OCI-LY1 (cell line): Measurements from ENCODE around the gene BABAM2.

Source experiments
- H2AFZ ChIP-seq: fragments of 200-600 bp; sonication (generic), shearing (Covaris generic); 2 replicates; pipeline ENCODE4 v1.6.0; 2014; ENCODE audit warnings: antibody characterized with exemption, mild to moderate bottlenecking, low read length
- H3F3A ChIP-seq: fragments of 200-600 bp; sonication (generic), shearing (Covaris generic); 2 replicates; pipeline ENCODE4 v1.6.0; 2014; ENCODE audit warnings: mild to moderate bottlenecking, antibody characterized with exemption, low read length, moderate library complexity; ENCODE audit not compliant: insufficient read depth
- H3K27ac ChIP-seq: fragments of 200-600 bp; sonication (generic); 2 replicates; pipeline ENCODE4 v1.5.1; 2014; ENCODE audit warnings: low read length, mixed run types, mild to moderate bottlenecking, low read depth; ENCODE audit not compliant: poor library complexity, severe bottlenecking
- H3K27me3 ChIP-seq: fragments of 200-600 bp; sonication (generic); 2 replicates; pipeline ENCODE4 v1.6.0; 2014; ENCODE audit warnings: antibody characterized with exemption, mild to moderate bottlenecking, low read length, moderate library complexity; ENCODE audit not compliant: insufficient read depth
- H3K36me3 ChIP-seq: fragments of 200-600 bp; sonication (generic); 2 replicates; pipeline ENCODE4 v1.6.1; 2014; ENCODE audit warnings: mild to moderate bottlenecking, antibody characterized with exemption, low read length, moderate library complexity, mixed read lengths; ENCODE audit not compliant: insufficient read depth
- H3K4me1 ChIP-seq: fragments of 200-600 bp; sonication (generic); 2 replicates; pipeline ENCODE4 v1.5.1; 2014; ENCODE audit warnings: mild to moderate bottlenecking, low read length, moderate library complexity; ENCODE audit not compliant: insufficient read depth, severe bottlenecking
- H3K4me2 ChIP-seq: fragments of 200-600 bp; sonication (generic), shearing (Covaris generic); 2 replicates; pipeline ENCODE4 v1.6.1; 2014; ENCODE audit warnings: low read length
- H3K4me3 ChIP-seq: fragments of 200-600 bp; sonication (generic); 2 replicates; pipeline ENCODE4 v1.5.1; 2014; ENCODE audit warnings: low read length, low read depth, mild to moderate bottlenecking, mixed read lengths; ENCODE audit not compliant: poor library complexity, severe bottlenecking
- H3K79me2 ChIP-seq: fragments of 200-600 bp; shearing (Covaris generic); 2 replicates; pipeline ENCODE4 v1.6.1; 2016; ENCODE audit warnings: mixed run types, low read length, mixed read lengths; ENCODE audit not compliant: insufficient read depth
- H3K9ac ChIP-seq: fragments of 200-600 bp; sonication (generic), shearing (Covaris generic); 2 replicates; pipeline ENCODE4 v1.6.1; 2014; ENCODE audit warnings: mild to moderate bottlenecking, low read length, mixed read lengths
- H3K9me2 ChIP-seq: fragments of 200-600 bp; sonication (generic), shearing (Covaris generic); 2 replicates; pipeline ENCODE4 v1.6.1; 2014; ENCODE audit warnings: low read depth, mild to moderate bottlenecking, low read length, mixed read lengths
- H3K9me3 ChIP-seq: fragments of 200-600 bp; shearing (Covaris generic); 2 replicates; pipeline ENCODE4 v1.6.1; 2014; ENCODE audit warnings: low read length, mixed read lengths
- H4K20me1 ChIP-seq: fragments of 200-600 bp; sonication (generic), shearing (Covaris generic); 2 replicates; pipeline ENCODE4 v1.6.0; 2016; ENCODE audit warnings: mild to moderate bottlenecking, low read length; ENCODE audit not compliant: insufficient read depth
- EZH2 ChIP-seq: fragments of 200-600 bp; sonication (generic), shearing (Covaris generic); IDR thresholded peaks from 2 replicates; pipeline ENCODE4 v1.8.0; 2017; ENCODE audit warnings: borderline replicate concordance, mixed run types, mild to moderate bottlenecking, antibody characterized with exemption, low read length, moderate library complexity, mixed read lengths
- TF ChIP-seq, protein P1 (sequence below): fragments of 200-600 bp; sonication (generic), shearing (Covaris generic); IDR thresholded peaks from 2 replicates; pipeline ENCODE4 v1.5.1; 2017; ENCODE audit warnings: mild to moderate bottlenecking, antibody characterized with exemption, low read length, moderate library complexity, mixed read lengths

BABAM2 gene

DNA sequence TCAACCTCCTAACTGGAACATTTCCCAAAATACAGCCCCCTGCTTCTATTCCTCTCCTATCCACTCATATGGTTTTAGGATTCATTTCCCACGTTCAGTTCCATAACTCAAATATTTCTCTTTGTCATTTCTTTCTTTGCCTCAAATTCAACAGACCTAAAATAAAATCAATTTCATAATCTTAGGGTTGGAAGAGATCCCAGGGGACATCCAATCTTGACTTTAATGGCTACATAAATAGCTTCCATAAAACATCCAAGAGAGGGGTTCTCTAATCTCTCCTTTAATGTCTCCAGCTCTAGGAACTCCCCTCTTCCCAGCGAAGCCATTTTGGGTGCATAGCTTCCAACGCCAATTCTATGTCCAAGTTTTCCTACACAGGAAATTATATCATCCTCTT lies 34.1 kb upstream of the BABAM2 start:
- Histone ChIP-seq H4K20me1 (no peaks in the 10 kb centered on the region), H3K4me1 (no peaks in the 10 kb centered on the region), H3K4me2 (no peak overlapping the region), H3K4me3 (no peak overlapping the region), H3K9ac (no peak overlapping the region), H2AFZ (no peak overlapping the region), H3K27me3 (no peaks in the 10 kb centered on the region), H3K79me2 (no peaks in the 10 kb centered on the region), H3K36me3 (no peaks in the 10 kb centered on the region), H3F3A (no peaks in the 10 kb centered on the region), H3K9me2 (no peaks in the 10 kb centered on the region), H3K27ac (no peak overlapping the region), H3K9me3 (peaks cover 6% of the 10 kb centered on the region)
- TF ChIP-seq EZH2 = no peak
- TF ChIP-seq, protein P1, sequence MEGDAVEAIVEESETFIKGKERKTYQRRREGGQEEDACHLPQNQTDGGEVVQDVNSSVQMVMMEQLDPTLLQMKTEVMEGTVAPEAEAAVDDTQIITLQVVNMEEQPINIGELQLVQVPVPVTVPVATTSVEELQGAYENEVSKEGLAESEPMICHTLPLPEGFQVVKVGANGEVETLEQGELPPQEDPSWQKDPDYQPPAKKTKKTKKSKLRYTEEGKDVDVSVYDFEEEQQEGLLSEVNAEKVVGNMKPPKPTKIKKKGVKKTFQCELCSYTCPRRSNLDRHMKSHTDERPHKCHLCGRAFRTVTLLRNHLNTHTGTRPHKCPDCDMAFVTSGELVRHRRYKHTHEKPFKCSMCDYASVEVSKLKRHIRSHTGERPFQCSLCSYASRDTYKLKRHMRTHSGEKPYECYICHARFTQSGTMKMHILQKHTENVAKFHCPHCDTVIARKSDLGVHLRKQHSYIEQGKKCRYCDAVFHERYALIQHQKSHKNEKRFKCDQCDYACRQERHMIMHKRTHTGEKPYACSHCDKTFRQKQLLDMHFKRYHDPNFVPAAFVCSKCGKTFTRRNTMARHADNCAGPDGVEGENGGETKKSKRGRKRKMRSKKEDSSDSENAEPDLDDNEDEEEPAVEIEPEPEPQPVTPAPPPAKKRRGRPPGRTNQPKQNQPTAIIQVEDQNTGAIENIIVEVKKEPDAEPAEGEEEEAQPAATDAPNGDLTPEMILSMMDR = no peak

DNA sequence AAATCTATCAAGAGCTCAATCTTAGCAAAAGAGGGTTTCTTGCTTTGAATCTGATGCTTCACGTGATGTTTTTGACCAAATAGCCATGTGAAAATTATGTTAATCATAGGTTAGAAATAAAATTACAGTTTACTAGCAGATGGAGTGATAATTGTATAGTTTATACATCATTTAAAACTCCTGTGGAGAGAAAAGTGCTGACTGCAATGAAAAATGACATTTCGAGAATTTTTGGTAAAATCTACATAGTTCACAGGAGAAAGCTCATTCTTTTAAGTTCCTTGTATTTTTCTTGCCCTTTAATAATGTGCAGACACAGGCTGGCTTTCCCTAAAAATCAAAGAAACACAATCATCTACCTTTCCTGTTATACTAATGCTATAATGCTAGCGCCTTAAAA lies 33.6 kb upstream of the BABAM2 start:
- Histone ChIP-seq H3K9me3 (peaks cover 6% of the 10 kb centered on the region), H3K9ac (no peak overlapping the region), H3K27me3 (no peaks in the 10 kb centered on the region), H3K79me2 (no peaks in the 10 kb centered on the region), H3K4me2 (no peak overlapping the region), H4K20me1 (no peaks in the 10 kb centered on the region), H3F3A (no peaks in the 10 kb centered on the region), H3K9me2 (no peaks in the 10 kb centered on the region), H3K36me3 (no peaks in the 10 kb centered on the region), H3K27ac (no peak overlapping the region), H3K4me1 (no peaks in the 10 kb centered on the region), H3K4me3 (no peak overlapping the region), H2AFZ (no peak overlapping the region)
- TF ChIP-seq, protein P1 = no peak
- no peak for TF ChIP-seq EZH2

DNA sequence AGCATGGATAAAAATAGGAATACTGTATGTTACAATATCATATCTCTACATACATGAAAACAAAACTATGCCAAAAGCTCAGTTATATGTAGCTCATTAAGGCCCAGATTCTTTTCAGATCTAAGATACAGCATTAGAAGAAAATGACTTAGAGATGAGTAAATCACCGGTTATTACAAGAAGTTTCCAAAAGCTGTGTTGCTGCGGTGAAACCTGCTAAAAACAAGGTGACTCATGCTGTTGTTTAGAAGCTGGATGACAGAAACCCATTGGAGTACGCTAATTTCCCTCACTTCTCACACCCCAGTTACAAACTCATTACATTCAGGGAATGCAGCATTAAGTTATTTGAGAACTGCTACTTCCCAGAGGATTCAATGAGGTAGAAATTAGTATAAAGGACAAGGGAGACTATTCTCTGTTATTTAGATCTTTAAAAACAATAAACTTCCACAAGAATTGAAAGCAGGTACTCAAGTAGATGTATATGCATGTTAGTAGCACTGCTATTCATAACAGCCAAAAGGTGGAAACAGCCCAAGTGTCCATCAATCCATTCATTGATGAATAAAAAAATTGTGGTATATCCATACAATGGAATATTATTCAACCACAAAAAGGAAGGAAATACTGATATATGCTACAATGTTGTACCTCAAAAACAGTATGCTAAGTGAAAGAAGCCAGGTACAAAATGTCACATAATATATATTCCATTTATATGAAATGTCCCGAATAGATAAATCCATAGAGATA lies 32.9 kb upstream of the BABAM2 start:
- Histone ChIP-seq H3K4me2 (no peak overlapping the region), H3K4me3 (no peak overlapping the region), H4K20me1 (no peaks in the 10 kb centered on the region), H3K9me3 (peaks cover 6% of the 10 kb centered on the region), H3K9ac (no peak overlapping the region), H3K36me3 (no peaks in the 10 kb centered on the region), H3K79me2 (no peaks in the 10 kb centered on the region), H3K27ac (no peak overlapping the region), H2AFZ (no peak overlapping the region), H3K9me2 (no peaks in the 10 kb centered on the region), H3K4me1 (no peaks in the 10 kb centered on the region), H3F3A (no peaks in the 10 kb centered on the region), H3K27me3 (no peaks in the 10 kb centered on the region)
- TF ChIP-seq, protein P1 = no peak
- TF ChIP-seq EZH2 = no peak
